Activated CD8-positive, alpha-beta T cell treated with anti-CD3 and anti-CD28 coated beads, Interleukin-2, amount 10 ng/mL, durations not matched to agents 7 days and 5 days (primary cell): Measurements from ENCODE around the gene PAFAH2. TPM values are rescaled to one million over a fixed set of nuclear protein-coding genes. Genes with fewer than 3 reads are reported as not detected.

Experiments
- ATAC-seq: fragments of 150-1000 bp; cut with Tn5 transposase; one replicate; pipeline ENCODE4 v1.10.0; 2021; ENCODE audit warnings: moderate library complexity
- CTCF ChIA-PET: fragments of 350-600 bp; sonication (Branson Sonifier 250); formaldehyde crosslinking; loops from one replicate; lab custom pipeline; 2021; ENCODE audit warnings: antibody characterized with exemption; lab: Charles Lee
- POLR2A ChIA-PET: fragments of 350-600 bp; sonication (Branson Sonifier 250); formaldehyde crosslinking; loops from one replicate; lab custom pipeline; 2021; ENCODE audit warnings: antibody characterized with exemption; lab: Charles Lee
- DNase-seq: peaks from one replicate; pipeline ENCODE4 v3.0.0-alpha.2; 2020
- H3K27ac Mint-ChIP-seq: one replicate; pipeline ENCODE4 v1.8.0; 2021; ENCODE audit warnings: mild to moderate bottlenecking, mixed read lengths
- H3K27me3 Mint-ChIP-seq: one replicate; pipeline ENCODE4 v1.8.0; 2021; ENCODE audit warnings: low read depth, mixed read lengths
- H3K36me3 Mint-ChIP-seq: one replicate; pipeline ENCODE4 v1.8.0; 2021; ENCODE audit warnings: low read depth, mixed read lengths
- H3K4me1 Mint-ChIP-seq: one replicate; pipeline ENCODE4 v1.8.0; 2021; ENCODE audit warnings: low read depth, mixed read lengths
- H3K4me3 Mint-ChIP-seq: one replicate; pipeline ENCODE4 v1.8.0; 2021; ENCODE audit warnings: mild to moderate bottlenecking, mixed read lengths
- H3K9me3 Mint-ChIP-seq: one replicate; pipeline ENCODE4 v1.8.0; 2022; ENCODE audit warnings: mixed read lengths; ENCODE audit not compliant: insufficient read depth
- total RNA-seq, 2 experiments: library from RNA; stranded (reverse); gene quantifications; one replicate each; pipeline ENCODE4 v1.2.3, GENCODE V29; 2021

The PAFAH2 gene
- total RNA-seq, 2 experiments from 2014 or later, result 9.1 to 10.9 TPM

DNA sequence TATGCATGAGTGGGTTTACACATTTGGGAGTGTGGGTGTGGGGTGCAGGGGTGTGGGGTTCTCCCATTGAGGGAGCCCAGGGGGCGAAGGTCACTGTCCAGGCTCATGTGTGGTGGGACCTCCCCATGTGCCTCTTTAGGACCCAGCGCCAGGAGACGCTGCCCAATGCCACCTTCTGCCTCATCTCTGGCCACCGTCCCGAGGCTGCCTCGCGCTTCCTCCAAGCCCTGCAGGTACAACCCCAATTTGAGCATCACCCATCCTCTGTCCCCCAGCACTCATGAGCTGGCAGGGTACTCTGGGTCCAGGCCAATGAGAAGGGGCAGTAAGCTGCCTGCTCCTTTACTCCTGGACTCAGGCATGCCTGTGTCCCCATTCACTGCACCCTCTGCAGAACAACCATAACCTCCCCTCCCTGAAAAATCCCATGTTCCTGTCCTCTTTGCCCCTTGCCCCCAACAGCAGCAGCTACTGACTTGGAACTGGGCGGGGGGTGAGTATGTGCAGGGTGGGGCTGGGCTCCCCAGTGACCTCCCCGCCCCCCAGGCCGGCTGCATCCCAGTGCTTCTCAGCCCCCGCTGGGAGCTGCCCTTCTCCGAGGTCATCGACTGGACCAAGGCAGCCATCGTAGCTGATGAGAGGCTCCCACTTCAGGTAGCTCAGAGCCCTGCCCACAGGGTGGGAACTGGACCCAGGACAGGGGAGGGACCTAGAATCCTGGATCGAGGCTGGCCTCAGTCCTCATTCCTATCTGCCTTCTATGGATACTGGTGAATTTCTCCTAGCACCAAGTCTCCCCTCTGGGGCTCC is 31.4 kb upstream of the PAFAH2 start:
- Mint-ChIP-seq H3K36me3 (no peaks in the 10 kb centered on the region), H3K27me3 (peaks cover 21% of the 10 kb centered on the region), H3K27ac (no peak overlapping the region), H3K9me3 (no peaks in the 10 kb centered on the region), H3K4me3 (no peak overlapping the region), H3K4me1 (peaks cover under 1% of the 10 kb centered on the region)
- no peak for ATAC-seq
- POLR2A ChIA-PET, result no interaction called here
- DNase-seq, result no peak
- CTCF ChIA-PET, result interaction anchor here (0.9 to 1.5 kb wide), 3 partner anchors 32 to 133 kb away, joined by 3 to 8 read pairs (median 4); partner anchors contain the start of gene PAFAH2

DNA sequence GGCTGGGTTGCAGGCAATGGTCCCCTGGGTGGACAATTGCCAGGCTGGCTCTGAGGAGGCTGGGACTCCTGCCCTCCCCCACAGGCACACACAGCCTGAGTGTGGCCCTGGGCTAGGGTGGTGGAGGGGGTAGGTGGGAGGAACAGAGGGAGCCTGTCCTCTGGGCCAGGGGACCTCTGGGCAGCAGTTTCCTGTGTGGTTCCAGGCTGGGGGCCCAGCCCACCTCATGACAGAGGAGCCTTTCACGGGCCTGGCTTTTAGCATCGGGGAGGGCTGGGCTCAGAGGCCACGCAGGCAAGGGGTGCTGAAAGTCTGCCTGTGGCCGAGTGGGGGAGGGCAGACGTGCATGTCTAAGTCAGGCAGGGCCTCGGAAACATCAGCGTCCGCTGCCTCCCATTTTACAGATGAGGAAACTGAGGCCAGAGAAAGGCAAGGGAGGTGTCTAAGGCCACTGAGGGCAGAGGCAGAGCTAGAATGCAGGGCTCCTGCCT is 30.7 kb upstream of the PAFAH2 start:
- no peak overlapping the region for H3K4me3 Mint-ChIP-seq
- H3K27ac Mint-ChIP-seq, result no peak overlapping the region
- ATAC-seq, result no peak
- ChIA-PET CTCF (no interaction called here), POLR2A (no interaction called here)
- H3K4me1 Mint-ChIP-seq, result no peaks in the 10 kb centered on the region
- H3K9me3 Mint-ChIP-seq, result no peaks in the 10 kb centered on the region
- no peaks in the 10 kb centered on the region for H3K36me3 Mint-ChIP-seq
- H3K27me3 Mint-ChIP-seq, result peaks cover 17% of the 10 kb centered on the region
- DNase-seq, result no peak

DNA sequence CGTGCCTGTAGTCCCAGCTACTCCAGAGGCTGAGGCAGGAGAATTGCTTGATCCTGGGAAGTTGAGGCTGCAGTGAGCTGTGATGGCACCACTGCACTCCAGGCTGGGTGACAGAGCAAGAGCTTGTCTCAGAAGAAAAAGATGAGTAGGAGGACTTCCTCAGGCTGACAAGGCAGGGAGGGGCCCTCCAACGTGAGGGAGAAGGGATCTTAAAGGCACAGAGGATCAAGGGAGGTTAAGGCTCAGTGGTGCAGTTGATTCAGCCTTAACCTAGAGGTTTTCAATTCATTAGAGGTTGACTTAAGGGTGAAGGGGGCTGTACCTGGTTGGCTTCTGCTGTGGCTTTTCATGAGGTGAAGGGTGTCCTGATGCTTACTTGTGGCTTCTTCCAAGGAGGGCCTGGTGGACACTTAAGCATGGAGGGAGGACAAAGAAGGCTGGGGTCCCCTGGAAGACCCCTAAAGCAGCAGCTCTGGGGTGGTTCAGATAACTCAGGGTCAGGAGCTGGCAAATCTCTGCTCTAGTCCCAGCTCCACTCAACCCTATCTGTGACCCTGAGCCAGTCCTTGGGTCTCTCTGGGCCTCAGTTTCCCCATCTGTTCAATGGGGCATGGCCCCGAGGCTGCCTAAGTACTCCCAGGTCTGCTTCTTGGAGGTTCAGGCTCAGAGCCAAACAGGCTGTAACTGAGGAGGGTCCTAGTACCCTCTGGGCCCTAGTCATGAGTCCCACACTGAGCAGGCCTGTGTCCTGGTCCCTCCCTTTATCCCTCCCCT is 30.0 kb upstream of the PAFAH2 start:
- ATAC-seq (no peak), DNase-seq (peak; percentile 39)
- no peaks in the 10 kb centered on the region for H3K4me1 Mint-ChIP-seq
- ChIA-PET CTCF (interaction anchor here (1.0 to 1.4 kb wide), 4 partner anchors 17 to 133 kb away, joined by 3 to 4 read pairs (median 3); partner anchors contain the start of gene PAFAH2), POLR2A (no interaction called here)
- H3K27ac Mint-ChIP-seq, result no peak overlapping the region
- no peaks in the 10 kb centered on the region for H3K9me3 Mint-ChIP-seq
- H3K36me3 Mint-ChIP-seq, result no peaks in the 10 kb centered on the region
- H3K27me3 Mint-ChIP-seq, result peaks cover 17% of the 10 kb centered on the region
- H3K4me3 Mint-ChIP-seq, result no peak overlapping the region

DNA sequence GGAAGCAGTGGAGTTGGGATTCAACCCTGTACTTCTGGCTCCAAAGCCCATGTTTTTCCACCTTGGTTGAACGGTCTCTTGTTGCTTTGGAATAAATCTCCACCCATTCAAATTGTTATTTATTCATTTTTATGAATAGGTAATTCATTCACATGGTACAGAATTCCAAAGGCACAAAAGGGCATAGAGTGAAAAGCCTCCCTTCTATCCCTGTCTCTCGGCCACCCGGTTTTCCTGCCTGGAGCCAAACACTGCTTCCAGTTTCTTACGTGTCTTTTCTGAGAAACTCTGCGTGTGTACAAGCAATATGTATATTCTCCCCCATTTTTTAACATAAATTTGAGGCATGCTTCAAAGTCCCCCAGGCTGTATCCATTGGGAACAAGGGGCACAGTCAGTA is 27.7 kb upstream of the PAFAH2 start:
- no peak for DNase-seq
- H3K36me3 Mint-ChIP-seq, result no peaks in the 10 kb centered on the region
- POLR2A ChIA-PET, result no interaction called here
- no peak overlapping the region for H3K4me3 Mint-ChIP-seq
- H3K9me3 Mint-ChIP-seq, result no peaks in the 10 kb centered on the region
- H3K27me3 Mint-ChIP-seq, result peaks cover 12% of the 10 kb centered on the region
- no peaks in the 10 kb centered on the region for H3K4me1 Mint-ChIP-seq
- CTCF ChIA-PET, result no interaction called here
- H3K27ac Mint-ChIP-seq, result no peak overlapping the region
- ATAC-seq, result no peak

DNA sequence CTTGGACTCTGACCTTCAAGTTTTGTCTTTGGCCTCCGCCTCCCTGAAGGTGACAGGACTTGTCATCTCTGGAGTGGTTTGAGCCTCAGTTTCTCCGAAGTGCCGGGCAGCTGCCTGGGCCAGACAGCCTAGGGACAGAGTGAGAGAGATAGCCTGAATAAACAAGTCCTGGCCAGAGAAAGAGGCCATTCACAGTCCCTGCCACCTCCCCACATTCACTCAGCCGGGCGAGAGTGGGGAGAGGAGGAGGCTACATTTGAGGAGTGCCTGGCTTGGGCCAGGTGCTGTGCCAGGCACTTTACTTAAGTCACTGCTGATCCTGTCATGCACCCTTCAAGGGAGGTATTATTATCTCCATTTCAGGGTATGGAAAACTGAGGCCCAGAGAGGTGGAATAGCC is 27.2 kb upstream of the PAFAH2 start:
- H3K4me1 Mint-ChIP-seq, result peaks cover 4% of the 10 kb centered on the region
- peaks cover 15% of the 10 kb centered on the region for H3K27me3 Mint-ChIP-seq
- DNase-seq (no peak), ATAC-seq (no peak)
- no peaks in the 10 kb centered on the region for H3K9me3 Mint-ChIP-seq
- ChIA-PET POLR2A (no interaction called here), CTCF (no interaction called here)
- H3K36me3 Mint-ChIP-seq, result no peaks in the 10 kb centered on the region
- no peak overlapping the region for H3K27ac Mint-ChIP-seq
- H3K4me3 Mint-ChIP-seq, result no peak overlapping the region

DNA sequence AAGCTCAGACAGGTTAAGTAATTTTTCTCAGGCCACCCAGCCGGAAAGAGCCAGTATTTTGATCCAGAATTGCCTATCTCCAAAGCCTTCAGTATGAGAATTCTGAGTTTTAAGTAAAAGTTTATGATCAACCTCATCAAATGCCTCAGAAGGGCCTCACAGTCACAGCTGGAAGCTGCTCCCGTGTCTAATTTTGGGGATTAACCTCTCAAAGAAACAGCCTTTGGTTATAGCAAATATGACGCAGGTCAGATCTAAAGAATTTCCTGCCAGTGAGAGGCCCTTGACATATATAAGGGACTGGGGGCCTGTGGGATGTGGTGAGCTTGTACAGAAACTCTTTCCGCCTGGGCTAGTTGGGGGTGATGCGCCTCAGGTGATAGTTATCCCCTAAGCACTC is 26.0 kb upstream of the PAFAH2 start:
- peaks cover 15% of the 10 kb centered on the region for H3K4me1 Mint-ChIP-seq
- ChIA-PET POLR2A (no interaction called here), CTCF (interaction anchor here (2.6 kb wide), 1 partner anchor 128 kb away, joined by 5 read pairs; no protein-coding TSS in a partner anchor)
- H3K27ac Mint-ChIP-seq, result no peak overlapping the region
- DNase-seq, result no peak
- no peaks in the 10 kb centered on the region for H3K9me3 Mint-ChIP-seq
- no peaks in the 10 kb centered on the region for H3K36me3 Mint-ChIP-seq
- no peak overlapping the region for H3K4me3 Mint-ChIP-seq
- peaks cover 15% of the 10 kb centered on the region for H3K27me3 Mint-ChIP-seq
- no peak for ATAC-seq

DNA sequence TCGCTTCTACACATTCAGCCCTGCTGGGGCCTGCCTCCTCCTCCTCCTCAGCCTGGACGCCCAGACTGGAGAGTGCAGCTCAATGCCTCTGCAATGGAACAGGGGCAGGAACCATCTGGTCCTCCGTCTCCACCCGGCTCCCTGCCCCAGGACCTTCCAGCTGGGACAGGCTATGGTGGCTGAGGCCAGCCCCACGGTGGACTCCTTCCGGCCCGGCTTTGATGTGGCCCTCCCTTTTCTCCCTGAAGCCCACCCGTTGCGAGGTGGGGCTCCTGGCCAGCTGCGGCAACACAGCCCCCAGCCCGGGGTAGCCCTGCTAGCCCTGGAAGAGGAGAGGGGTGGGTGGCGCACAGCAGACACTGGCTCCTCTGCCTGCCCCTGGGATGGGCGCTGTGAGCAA is 25.1 kb upstream of the PAFAH2 start:
- H3K4me3 Mint-ChIP-seq, result no peak overlapping the region
- DNase-seq (no peak), ATAC-seq (no peak)
- H3K27me3 Mint-ChIP-seq, result peaks cover 18% of the 10 kb centered on the region
- POLR2A ChIA-PET, result interaction anchor here (1.3 kb wide), 1 partner anchor 203 kb away, joined by 3 read pairs; the partner anchor contains the start of gene MTFR1L
- CTCF ChIA-PET, result interaction anchor here (1.1 to 2.6 kb wide), 2 partner anchors 122 to 127 kb away, joined by 4 to 5 read pairs; no protein-coding TSS in a partner anchor
- no peak overlapping the region for H3K27ac Mint-ChIP-seq
- H3K4me1 Mint-ChIP-seq, result peaks cover 19% of the 10 kb centered on the region
- H3K36me3 Mint-ChIP-seq, result no peaks in the 10 kb centered on the region
- no peaks in the 10 kb centered on the region for H3K9me3 Mint-ChIP-seq

DNA sequence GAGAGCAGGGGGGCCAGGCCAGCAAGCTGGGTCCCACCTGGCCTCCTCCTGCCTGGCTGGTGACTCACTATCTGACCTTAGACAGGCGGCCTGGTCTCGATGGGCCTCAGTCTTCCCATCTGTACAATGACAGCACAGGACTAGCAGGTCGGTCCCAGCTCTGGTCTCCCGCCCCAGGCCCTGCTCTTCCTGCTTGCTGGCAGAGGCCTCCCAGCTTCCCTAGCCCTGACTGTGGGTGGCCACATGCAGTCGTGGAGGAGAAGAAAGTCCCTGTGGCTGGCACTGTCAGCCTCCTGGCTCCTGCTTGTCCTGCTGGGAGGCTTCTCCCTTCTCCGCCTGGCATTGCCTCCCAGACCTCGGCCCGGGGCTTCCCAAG is 24.5 kb upstream of the PAFAH2 start:
- no peak overlapping the region for H3K4me3 Mint-ChIP-seq

DNA sequence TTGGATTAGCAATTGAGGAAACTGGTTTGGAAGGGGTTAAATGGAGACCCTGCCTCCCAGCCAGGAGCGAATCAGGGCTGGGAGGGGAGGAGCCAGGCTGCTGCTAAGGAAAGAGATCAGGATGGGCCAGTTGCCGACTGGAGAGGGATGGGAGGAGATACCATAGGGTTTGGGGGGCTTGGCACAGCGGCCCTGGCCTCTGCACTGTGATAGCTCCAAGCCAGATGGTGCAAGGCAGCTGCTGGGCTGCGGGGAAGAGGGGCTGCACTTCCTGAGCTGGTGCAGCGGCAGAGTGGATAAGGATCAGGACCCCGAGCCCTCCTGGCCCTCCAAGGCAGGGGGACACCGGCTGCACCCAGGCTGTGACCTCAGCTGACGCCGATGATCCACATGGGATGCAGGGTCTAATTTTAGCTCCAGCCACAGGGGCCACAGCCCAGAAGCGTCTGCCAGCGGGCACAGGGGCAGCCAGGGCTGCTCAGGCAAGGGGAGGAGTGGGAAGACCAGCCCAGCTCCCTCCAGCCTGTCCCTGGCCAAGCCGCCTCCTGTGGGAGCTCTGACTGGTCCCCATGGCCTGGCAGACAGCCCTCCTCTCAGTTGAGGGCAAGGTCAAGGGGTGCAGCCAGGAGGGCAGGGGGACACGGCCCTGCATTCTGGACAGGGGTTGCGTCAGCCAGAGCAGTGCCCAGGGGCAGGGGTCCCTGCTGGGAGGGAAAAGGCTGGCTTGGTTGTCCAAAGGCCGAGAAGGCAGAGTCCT is 24.0 kb upstream of the PAFAH2 start, which contains the start of gene EXTL1:
TSS of gene EXTL1 (plus strand) at position 129 of the 757 bp plus-strand sequence. CDS start 872 bp downstream, outside the sequence.
- Mint-ChIP-seq H3K36me3 (no peaks in the 10 kb centered on the region), H3K4me1 (peaks cover 26% of the 10 kb centered on the region), H3K4me3 (no peak within 1 kb of the TSS), H3K27me3 (peaks cover 16% of the 10 kb centered on the region), H3K27ac (no peak within 1 kb of the TSS), H3K9me3 (no peaks in the 10 kb centered on the region)
- no peak for DNase-seq
- POLR2A ChIA-PET, result interaction anchor here (0.5 to 1.3 kb wide), 2 partner anchors 45 to 202 kb away, joined by 3 read pairs; partner anchors contain the start of gene MTFR1L
- no peak for ATAC-seq
- CTCF ChIA-PET, result interaction anchor here (1.0 to 2.6 kb wide), 2 partner anchors 14 to 126 kb away, joined by 4 to 5 read pairs; no protein-coding TSS in a partner anchor

More for the DNA sequence above, 24.5 kb upstream of the PAFAH2 start:
- H3K9me3 Mint-ChIP-seq, result no peaks in the 10 kb centered on the region
- DNase-seq, result no peak
- peaks cover 18% of the 10 kb centered on the region for H3K27me3 Mint-ChIP-seq
- ChIA-PET POLR2A (interaction anchor here (1.3 kb wide), 1 partner anchor 202 kb away, joined by 3 read pairs; the partner anchor contains the start of gene MTFR1L), CTCF (interaction anchor here (1.1 to 2.6 kb wide), 2 partner anchors 123 to 127 kb away, joined by 4 to 5 read pairs; no protein-coding TSS in a partner anchor)
- no peak for ATAC-seq
- H3K36me3 Mint-ChIP-seq, result no peaks in the 10 kb centered on the region
- no peak overlapping the region for H3K27ac Mint-ChIP-seq
- peaks cover 20% of the 10 kb centered on the region for H3K4me1 Mint-ChIP-seq

DNA sequence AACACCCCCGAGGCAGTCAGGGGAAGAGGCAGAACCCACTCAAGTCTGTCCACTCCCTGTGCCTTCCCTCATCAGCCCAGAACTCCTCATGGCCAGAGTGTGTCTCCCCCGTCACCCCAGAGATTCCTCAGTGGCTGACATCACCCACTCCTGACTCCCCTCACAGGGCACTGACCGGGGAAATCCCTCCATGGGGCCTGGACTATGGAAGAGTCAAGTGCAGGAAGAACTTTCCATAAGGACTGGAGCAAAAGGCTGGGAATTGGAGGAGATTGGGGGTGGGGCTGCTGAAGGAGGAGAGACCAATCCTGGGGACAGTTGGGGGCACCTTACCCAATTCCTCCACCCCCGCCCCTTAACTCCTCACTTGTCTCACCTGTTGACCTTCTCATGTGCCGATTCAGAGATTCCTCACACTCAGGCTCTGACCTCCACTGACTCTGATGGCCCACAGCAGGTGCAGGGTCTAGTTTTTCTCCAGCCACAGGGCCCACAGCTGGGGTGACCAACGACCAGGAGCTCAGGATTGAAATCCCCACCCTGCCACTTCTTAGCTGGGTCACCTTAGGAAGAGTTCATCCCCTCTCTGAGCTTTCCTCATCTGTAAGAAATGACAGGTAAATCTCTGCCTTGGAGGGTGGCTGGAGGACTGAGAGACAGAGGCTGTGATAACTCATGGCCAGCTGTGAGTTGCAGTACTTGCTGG is 23.2 kb upstream of the PAFAH2 start:
- no peak for ATAC-seq
- Mint-ChIP-seq H3K27me3 (peaks cover 15% of the 10 kb centered on the region), H3K4me3 (no peak overlapping the region), H3K9me3 (no peaks in the 10 kb centered on the region), H3K27ac (no peak overlapping the region), H3K4me1 (peaks cover 29% of the 10 kb centered on the region), H3K36me3 (no peaks in the 10 kb centered on the region)
- DNase-seq, result no peak
- ChIA-PET CTCF (interaction anchor here (1.0 to 1.5 kb wide), 2 partner anchors 15 kb away, joined by 4 to 5 read pairs; no protein-coding TSS in a partner anchor), POLR2A (interaction anchor here (0.5 kb wide), 1 partner anchor 44 kb away, joined by 3 read pairs; no protein-coding TSS in a partner anchor)
